Osteocyte (in vitro differentiated cells): ENCODE measurements around the gene PPP4R3A. TPM values are rescaled to one million over a fixed set of nuclear protein-coding genes. Genes with fewer than 3 reads are reported as not detected.
"Not testable (repeated sequence)": the region's sequence is repeated elsewhere in the genome, so short reads cannot be mapped to it uniquely, and the experiment has no call there.

Experiments used
- DNase-seq: peaks from one replicate; pipeline ENCODE4 v3.0.0; 2021; ENCODE audit warnings: mixed read lengths; ENCODE audit not compliant: unreplicated experiment; ENCODE audit errors: extremely low spot score
- H3K27ac Mint-ChIP-seq: one replicate; pipeline ENCODE4 v1.8.0; 2021; ENCODE audit warnings: mild to moderate bottlenecking, mixed read lengths; ENCODE audit not compliant: unreplicated experiment
- H3K27me3 Mint-ChIP-seq: one replicate; pipeline ENCODE4 v1.8.0; 2021; ENCODE audit warnings: mixed read lengths; ENCODE audit not compliant: unreplicated experiment
- H3K36me3 Mint-ChIP-seq: one replicate; pipeline ENCODE4 v1.8.0; 2021; ENCODE audit warnings: mixed read lengths; ENCODE audit not compliant: unreplicated experiment
- H3K4me1 Mint-ChIP-seq: one replicate; pipeline ENCODE4 v1.8.0; 2021; ENCODE audit warnings: mixed read lengths; ENCODE audit not compliant: unreplicated experiment
- H3K4me3 Mint-ChIP-seq: one replicate; pipeline ENCODE4 v1.8.0; 2021; ENCODE audit warnings: mild to moderate bottlenecking, moderate library complexity, mixed read lengths; ENCODE audit not compliant: unreplicated experiment
- H3K9me3 Mint-ChIP-seq: one replicate; pipeline ENCODE4 v1.8.0; 2021; ENCODE audit warnings: mixed read lengths; ENCODE audit not compliant: unreplicated experiment
- total RNA-seq: library from RNA; stranded (reverse); gene quantifications from 2 replicates; pipeline ENCODE4 v1.2.1, GENCODE V29; 2021
- TF ChIP-seq, protein P1 (sequence below): fragments of 200-600 bp; sonication (generic); IDR thresholded peaks from 2 replicates; pipeline ENCODE4 v1.5.0; 2021; ENCODE audit warnings: antibody characterized with exemption, mild to moderate bottlenecking, moderate library complexity

The PPP4R3A gene
- total RNA-seq, 1 donor from 2014 or later: 68.1 TPM

DNA sequence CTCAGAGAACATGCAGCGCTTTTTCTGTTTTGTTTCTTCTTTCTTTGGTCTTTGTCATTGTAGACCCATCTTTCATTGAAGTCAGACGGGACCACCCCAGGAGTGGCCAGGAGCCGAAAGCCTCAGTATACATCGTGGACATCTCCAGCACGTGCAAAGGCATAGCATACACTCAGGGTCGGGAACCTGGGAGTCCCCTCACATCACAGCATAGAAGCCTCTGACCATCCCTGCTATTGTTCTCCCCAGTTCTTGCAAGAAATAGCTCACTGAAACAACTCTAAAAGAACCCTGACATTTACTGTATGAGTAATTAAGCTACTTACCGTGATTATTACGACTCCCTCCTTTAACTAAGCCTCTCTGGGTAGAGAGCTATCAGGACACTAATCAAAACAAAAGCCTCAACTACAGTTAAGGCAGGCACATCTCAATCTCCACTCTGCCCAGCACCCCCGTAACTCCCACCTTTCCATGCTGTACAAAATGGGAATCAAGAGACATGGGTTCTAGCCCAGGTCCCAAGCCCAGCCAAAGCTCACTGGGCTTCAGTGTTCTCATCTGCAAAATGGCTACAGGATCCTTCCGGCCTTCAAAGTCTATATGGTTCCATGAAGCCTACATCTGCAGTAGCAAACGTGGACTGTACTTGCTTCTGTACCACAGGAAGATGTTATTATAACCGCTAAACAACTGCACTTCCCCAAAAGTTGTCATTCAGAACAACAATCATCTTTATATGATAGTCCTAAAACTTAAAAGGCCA is 99.2 kb downstream of the PPP4R3A start:
- TF ChIP-seq, protein P1, sequence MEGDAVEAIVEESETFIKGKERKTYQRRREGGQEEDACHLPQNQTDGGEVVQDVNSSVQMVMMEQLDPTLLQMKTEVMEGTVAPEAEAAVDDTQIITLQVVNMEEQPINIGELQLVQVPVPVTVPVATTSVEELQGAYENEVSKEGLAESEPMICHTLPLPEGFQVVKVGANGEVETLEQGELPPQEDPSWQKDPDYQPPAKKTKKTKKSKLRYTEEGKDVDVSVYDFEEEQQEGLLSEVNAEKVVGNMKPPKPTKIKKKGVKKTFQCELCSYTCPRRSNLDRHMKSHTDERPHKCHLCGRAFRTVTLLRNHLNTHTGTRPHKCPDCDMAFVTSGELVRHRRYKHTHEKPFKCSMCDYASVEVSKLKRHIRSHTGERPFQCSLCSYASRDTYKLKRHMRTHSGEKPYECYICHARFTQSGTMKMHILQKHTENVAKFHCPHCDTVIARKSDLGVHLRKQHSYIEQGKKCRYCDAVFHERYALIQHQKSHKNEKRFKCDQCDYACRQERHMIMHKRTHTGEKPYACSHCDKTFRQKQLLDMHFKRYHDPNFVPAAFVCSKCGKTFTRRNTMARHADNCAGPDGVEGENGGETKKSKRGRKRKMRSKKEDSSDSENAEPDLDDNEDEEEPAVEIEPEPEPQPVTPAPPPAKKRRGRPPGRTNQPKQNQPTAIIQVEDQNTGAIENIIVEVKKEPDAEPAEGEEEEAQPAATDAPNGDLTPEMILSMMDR: no peak
- H3K9me3 Mint-ChIP-seq: no peaks in the 10 kb centered on the region
- H3K4me1 Mint-ChIP-seq: peaks cover 9% of the 10 kb centered on the region
- DNase-seq: no peak
- H3K27me3 Mint-ChIP-seq: peaks cover 2% of the 10 kb centered on the region
- no peaks in the 10 kb centered on the region for H3K36me3 Mint-ChIP-seq
- no peak overlapping the region for H3K27ac Mint-ChIP-seq
- no peak overlapping the region for H3K4me3 Mint-ChIP-seq

DNA sequence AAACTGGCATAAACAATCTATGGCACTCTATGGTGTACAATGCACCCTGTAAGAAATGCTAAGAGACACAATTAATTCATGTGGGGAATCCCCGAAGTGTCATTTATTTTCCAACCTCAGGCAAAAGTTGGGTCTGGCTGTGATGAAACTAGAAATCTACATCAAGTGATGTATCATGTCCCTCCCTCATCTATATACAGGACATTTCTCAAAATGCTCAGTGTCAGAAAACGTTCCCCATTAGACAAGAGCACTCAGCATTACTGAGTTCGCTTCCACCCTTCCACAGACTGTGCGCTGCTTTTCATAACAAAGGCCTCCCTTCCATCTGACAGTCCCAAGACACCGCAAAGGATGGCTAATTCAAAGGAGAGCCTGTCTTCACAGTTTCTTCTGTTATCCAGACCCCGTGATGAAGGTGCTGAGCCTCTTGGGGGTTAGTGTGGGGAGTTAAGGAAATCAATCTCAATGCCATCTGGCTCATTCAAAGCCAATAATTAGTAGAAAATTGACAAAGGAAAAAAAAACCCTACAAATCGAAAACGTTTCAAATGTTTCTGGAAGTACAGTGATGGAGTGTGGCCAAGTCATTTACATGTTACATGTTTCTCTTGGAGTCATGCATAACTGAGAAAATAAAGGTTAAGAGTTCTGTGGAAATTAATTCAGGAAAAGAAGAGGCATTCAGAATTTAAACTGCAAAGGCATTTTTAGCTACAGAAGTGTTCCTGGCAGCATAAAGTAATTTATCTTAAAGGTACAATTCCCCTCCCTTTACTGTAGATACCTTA is 100.0 kb downstream of the PPP4R3A start:
- Mint-ChIP-seq H3K4me3 (no peak overlapping the region), H3K4me1 (peaks cover 5% of the 10 kb centered on the region), H3K27me3 (peaks cover under 1% of the 10 kb centered on the region), H3K36me3 (no peaks in the 10 kb centered on the region), H3K27ac (no peak overlapping the region), H3K9me3 (no peaks in the 10 kb centered on the region)
- TF ChIP-seq, protein P1: no peak
- no peak for DNase-seq

DNA sequence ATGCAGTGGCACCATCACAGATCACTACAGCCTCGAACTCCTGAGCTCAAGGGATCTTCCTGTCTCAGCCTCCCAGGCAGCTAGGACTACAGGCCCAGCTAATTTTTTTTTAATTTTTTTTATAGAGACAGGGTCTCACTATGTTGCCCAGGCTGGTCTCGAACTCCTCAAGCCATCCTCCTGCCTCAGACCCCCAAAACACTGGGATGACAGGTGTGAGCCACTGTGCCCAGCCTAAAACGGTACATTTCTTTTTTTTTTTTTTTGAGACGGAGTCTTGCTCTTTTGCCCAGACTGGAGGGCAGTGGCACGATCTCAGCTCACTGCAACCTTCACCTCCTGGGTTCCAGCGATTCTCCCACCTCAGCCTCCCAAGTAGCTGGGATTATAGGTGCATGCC is 100.9 kb downstream of the PPP4R3A start:
- not testable (repeated sequence) for H3K27me3 Mint-ChIP-seq, H3K4me3 Mint-ChIP-seq, H3K27ac Mint-ChIP-seq, H3K9me3 Mint-ChIP-seq, H3K4me1 Mint-ChIP-seq, DNase-seq, H3K36me3 Mint-ChIP-seq

Other genes with a start within 250 kb of the PPP4R3A start
- gene CCDC88C, start 92.5 kb downstream of the PPP4R3A start, total RNA-seq: 1.1 and 1.4 TPM in 2 replicates
- gene CATSPERB, start 221.8 kb upstream of the PPP4R3A start, total RNA-seq: not detected in 2 replicates